ENCODE results near the gene RGN. TPM values are rescaled to one million over a fixed set of nuclear protein-coding genes. Genes with fewer than 3 reads are reported as not detected.

RGN gene
- total RNA-seq, 1 experiment from 2014 or later: not detected

DNA sequence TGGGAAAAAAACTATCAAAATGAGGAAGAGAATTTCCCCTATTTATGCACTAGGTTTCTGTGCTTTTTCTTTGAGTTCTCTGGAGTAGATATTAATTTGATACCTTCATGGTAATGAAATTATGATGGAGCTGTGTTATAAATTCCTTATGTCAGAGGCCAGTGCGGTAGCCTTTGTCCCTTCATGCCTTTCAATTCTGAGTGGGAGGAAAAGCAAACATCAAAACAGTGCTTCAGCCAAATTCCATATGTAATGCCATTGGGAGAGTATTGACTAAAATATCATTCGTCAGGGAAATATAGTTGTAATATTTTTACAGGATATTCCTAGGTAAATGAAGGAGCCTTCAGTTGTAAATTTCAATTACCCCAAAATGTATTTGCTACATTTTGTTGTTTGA lies 17.5 kb upstream of the RGN start:
- Mint-ChIP-seq H3K4me3 (ENCODE audit: low read depth, unreplicated experiment) (no peak overlapping the region), H3K4me1 (ENCODE audit: low read depth, unreplicated experiment) (peaks cover 7% of the 10 kb centered on the region), H3K27me3 (ENCODE audit: unreplicated experiment) (no peaks in the 10 kb centered on the region), H3K36me3 (ENCODE audit: insufficient read depth, unreplicated experiment) (no peaks in the 10 kb centered on the region), H3K27ac (ENCODE audit: unreplicated experiment) (no peak overlapping the region), H3K9me3 (ENCODE audit: low read depth, unreplicated experiment) (no peaks in the 10 kb centered on the region)
- no TSS peak for BruUV-seq (replicated peaks)
- no peak for DNase-seq
- CTCF ChIA-PET: no interaction called here
- TF ChIP-seq, protein P1, sequence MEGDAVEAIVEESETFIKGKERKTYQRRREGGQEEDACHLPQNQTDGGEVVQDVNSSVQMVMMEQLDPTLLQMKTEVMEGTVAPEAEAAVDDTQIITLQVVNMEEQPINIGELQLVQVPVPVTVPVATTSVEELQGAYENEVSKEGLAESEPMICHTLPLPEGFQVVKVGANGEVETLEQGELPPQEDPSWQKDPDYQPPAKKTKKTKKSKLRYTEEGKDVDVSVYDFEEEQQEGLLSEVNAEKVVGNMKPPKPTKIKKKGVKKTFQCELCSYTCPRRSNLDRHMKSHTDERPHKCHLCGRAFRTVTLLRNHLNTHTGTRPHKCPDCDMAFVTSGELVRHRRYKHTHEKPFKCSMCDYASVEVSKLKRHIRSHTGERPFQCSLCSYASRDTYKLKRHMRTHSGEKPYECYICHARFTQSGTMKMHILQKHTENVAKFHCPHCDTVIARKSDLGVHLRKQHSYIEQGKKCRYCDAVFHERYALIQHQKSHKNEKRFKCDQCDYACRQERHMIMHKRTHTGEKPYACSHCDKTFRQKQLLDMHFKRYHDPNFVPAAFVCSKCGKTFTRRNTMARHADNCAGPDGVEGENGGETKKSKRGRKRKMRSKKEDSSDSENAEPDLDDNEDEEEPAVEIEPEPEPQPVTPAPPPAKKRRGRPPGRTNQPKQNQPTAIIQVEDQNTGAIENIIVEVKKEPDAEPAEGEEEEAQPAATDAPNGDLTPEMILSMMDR (IDR thresholded peaks at IDR 0.05; ENCODE audit: unreplicated experiment): no peak
- intact Hi-C loops (cut with micrococcal nuclease; ENCODE audit: unreplicated experiment): no loop called here

DNA sequence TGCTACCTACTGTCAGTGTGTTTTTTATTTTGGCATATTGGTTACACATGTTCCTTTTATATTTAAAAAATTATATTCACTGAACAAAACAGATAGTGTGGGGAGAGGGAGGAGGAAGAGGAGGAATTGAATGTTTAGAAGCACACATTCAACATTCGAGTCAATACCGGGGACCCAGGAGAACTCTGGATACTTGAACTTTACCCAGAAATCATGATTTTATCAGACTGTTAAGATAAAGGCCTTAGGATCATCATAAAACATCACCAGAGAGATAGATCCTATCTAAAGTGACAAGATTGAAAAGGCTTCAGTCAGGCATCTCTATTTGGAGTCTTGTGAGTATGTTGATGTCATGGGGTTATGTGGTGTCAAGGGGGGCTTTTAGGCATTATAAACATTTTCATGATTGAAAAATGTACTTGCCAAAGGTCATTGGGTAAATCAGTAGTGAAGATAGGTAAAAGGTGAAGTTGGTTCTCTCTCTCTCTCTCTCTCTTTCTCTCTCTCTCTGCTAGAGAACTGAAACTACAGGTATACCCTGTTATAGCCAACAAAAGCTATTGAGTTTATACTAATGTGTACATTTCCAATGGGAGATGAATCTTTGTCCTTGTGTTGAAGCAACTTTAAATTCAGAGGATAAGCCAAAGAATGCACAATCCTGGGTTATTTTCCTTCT lies 16.9 kb upstream of the RGN start:
- intact Hi-C loops (cut with micrococcal nuclease; ENCODE audit: unreplicated experiment): no loop called here
- TF ChIP-seq, protein P1 (IDR thresholded peaks at IDR 0.05; ENCODE audit: unreplicated experiment): no peak
- H3K27ac Mint-ChIP-seq (ENCODE audit: unreplicated experiment): no peak overlapping the region
- H3K4me3 Mint-ChIP-seq (ENCODE audit: low read depth, unreplicated experiment): no peak overlapping the region
- no TSS peak for BruUV-seq (replicated peaks)
- H3K36me3 Mint-ChIP-seq (ENCODE audit: insufficient read depth, unreplicated experiment): no peaks in the 10 kb centered on the region
- no peaks in the 10 kb centered on the region for H3K9me3 Mint-ChIP-seq (ENCODE audit: low read depth, unreplicated experiment)
- no peak for DNase-seq
- no peaks in the 10 kb centered on the region for H3K27me3 Mint-ChIP-seq (ENCODE audit: unreplicated experiment)
- H3K4me1 Mint-ChIP-seq (ENCODE audit: low read depth, unreplicated experiment): peaks cover 7% of the 10 kb centered on the region
- CTCF ChIA-PET: interaction anchor here (0.6 kb wide), 1 partner anchor 293 kb away, joined by 6 read pairs; no protein-coding TSS in a partner anchor

DNA sequence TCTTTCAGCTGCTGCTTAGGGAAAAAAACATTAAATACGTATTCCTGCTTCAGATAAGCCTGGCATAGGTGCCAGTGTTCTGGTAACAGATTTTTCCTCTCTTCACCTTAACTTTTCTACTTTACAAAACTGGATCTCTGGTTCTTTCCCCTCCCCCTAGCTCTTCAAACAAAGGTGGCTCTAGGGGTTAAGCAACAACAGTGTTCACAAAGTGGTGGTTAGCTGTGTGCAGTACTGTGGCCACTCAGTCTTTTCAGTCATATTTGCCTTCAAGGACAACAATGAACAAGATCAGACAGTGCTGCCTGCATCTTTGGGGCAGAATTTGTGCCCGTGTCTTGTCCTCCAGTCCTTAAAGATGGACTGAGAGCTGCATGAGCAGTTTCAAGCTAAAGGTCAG lies 15.1 kb upstream of the RGN start:
- TF ChIP-seq, protein P1 (IDR thresholded peaks at IDR 0.05; ENCODE audit: unreplicated experiment): no peak
- intact Hi-C loops (cut with micrococcal nuclease; ENCODE audit: unreplicated experiment): no loop called here
- BruUV-seq (replicated peaks): no TSS peak
- CTCF ChIA-PET: no interaction called here
- no peaks in the 10 kb centered on the region for H3K27me3 Mint-ChIP-seq (ENCODE audit: unreplicated experiment)
- no peak overlapping the region for H3K27ac Mint-ChIP-seq (ENCODE audit: unreplicated experiment)
- no peaks in the 10 kb centered on the region for H3K36me3 Mint-ChIP-seq (ENCODE audit: insufficient read depth, unreplicated experiment)
- peaks cover 7% of the 10 kb centered on the region for H3K4me1 Mint-ChIP-seq (ENCODE audit: low read depth, unreplicated experiment)
- no peaks in the 10 kb centered on the region for H3K9me3 Mint-ChIP-seq (ENCODE audit: low read depth, unreplicated experiment)
- H3K4me3 Mint-ChIP-seq (ENCODE audit: low read depth, unreplicated experiment): no peak overlapping the region
- DNase-seq: no peak

DNA sequence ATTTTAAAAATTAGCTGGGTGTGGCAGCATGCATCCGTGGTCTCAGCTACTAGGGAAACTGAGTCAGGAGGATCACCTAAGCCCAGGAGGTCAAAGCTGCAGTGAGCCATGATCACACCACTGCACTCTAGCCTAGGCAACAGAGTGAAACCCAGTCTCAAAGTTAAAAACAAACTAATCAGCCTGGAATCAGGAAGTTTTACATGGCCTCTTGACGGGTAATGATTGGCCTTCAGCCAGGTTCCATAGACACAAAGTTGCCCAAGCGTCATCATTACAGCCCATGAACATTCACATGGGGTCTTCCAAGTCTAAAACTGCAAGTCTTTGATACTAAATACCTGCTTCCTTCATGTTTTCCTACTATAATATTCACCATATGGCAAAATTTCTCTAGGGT lies 10.0 kb upstream of the RGN start:
- no peak overlapping the region for H3K4me3 Mint-ChIP-seq (ENCODE audit: low read depth, unreplicated experiment)
- no peaks in the 10 kb centered on the region for H3K9me3 Mint-ChIP-seq (ENCODE audit: low read depth, unreplicated experiment)
- DNase-seq: no peak
- CTCF ChIA-PET: no interaction called here
- H3K4me1 Mint-ChIP-seq (ENCODE audit: low read depth, unreplicated experiment): no peaks in the 10 kb centered on the region
- no peak overlapping the region for H3K27ac Mint-ChIP-seq (ENCODE audit: unreplicated experiment)
- no peaks in the 10 kb centered on the region for H3K27me3 Mint-ChIP-seq (ENCODE audit: unreplicated experiment)
- intact Hi-C loops (cut with micrococcal nuclease; ENCODE audit: unreplicated experiment): no loop called here
- no TSS peak for BruUV-seq (replicated peaks)
- no peaks in the 10 kb centered on the region for H3K36me3 Mint-ChIP-seq (ENCODE audit: insufficient read depth, unreplicated experiment)
- TF ChIP-seq, protein P1 (IDR thresholded peaks at IDR 0.05; ENCODE audit: unreplicated experiment): no peak
